Activated CD8-positive, alpha-beta memory T cell treated with anti-CD3 and anti-CD28 coated beads for 48 hours (primary cell): ENCODE data around the gene BMP6.
"Not testable (repeated sequence)": the region's sequence is repeated elsewhere in the genome, so short reads cannot be mapped to it uniquely, and the experiment has no call there.

Experiments used
- DNase-seq, 3 experiments: peaks; one replicate each; pipeline ENCODE4 v3.0.0-alpha.2; 2020; ENCODE audit warnings: low read depth in 2 of 3, low spot score in 2 of 3

The BMP6 gene

DNA sequence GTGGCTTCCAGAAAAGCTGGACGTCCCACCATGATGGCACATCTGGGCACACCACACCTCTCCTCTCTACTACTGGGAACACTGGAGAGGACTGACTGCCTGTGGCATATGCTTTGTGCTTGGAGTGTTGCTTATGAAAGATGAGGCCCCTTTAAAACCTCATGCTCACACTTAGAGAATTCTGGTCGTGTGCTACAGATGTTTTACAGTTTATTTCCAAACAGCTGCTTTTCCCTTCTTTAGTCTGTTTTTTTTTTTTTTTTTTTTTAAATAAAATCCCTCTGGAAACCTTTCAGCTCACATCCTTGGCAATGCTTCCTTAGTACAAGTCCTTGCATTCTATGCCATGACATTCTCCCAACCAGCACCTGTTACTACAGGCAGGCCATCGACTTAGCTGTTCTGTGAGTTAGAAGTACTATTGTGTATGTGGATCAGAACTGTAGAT lies 60.3 kb downstream of the BMP6 start:
- no peak for DNase-seq

DNA sequence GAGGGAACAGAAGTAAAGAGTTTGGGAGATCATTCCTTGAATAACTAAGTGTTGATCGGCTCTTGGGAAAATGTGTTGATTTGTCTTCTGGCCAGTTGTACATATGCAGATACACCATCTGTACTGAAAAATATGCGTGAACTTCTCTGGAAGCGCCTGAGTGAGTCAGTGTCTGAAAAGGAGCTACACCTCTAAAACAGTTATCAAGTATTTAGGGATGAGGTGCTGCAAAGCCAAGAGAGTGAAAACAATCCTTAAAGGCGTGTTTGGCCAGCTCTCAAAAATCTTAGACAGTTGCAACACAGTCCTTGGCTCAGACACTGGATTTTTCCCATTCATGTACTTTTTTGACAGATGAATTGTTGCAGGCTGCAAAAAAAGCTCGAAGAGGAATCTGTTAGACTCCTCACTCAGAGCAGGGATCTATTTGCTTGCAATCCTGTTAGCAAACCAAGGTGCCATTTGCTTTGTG lies 61.3 kb downstream of the BMP6 start:
- no peak for DNase-seq

DNA sequence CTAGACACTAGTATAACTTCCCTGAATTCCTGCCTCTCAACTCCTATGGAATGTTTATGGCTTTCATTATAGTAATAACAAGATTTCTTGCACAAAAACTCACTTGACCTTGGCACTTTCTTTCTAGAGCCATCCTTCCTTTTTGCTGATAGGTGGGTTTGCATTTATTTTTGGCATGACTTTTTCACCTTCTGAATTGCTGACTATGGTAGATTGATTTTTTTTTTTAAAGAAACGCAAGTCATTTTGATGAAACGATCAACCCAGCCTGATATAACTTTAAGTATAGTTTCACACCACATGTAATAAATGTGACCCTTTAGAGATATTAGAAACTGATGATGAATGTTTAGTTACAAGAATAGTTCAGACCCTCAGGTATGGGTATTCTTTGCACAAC lies 61.8 kb downstream of the BMP6 start:
- DNase-seq: no peak

DNA sequence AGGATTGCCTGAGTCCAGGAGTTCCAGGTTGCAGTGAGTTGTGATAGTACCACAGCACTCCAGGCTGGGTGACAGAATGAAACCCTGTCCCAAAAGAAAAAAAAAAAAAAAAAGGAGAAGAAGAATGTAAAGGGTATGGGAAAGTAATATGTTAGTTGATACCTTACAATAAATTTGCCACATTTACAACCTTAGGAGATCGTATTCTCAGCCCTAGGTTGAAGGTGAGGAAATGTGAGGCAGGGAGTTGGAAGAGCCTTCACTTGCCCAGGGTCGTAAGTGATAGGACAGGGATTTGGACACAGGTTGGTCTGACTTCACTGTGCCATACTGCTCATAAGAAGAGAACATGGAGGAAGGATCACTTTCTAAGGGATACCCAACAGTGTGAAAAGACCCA lies 68.6 kb downstream of the BMP6 start:
- DNase-seq: no peak

DNA sequence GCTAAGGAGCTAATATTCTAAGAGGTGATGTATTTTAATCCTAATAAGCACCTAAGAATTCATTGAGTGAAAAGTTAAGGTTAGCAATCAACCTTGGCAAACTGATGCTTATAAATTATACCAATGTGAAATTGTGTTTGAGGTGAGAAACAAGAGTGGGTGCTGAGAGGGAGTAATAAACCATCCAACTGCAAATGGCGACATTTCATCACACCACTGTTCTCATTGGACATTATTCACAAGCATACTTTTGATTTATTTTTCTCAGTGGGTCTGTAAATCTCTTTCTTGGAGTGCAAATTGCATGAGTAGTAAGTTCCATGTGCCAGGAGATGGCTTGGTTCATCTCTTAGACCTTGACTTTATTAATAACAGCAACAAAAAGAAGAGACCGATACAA lies 71.5 kb downstream of the BMP6 start:
- no peak for DNase-seq

DNA sequence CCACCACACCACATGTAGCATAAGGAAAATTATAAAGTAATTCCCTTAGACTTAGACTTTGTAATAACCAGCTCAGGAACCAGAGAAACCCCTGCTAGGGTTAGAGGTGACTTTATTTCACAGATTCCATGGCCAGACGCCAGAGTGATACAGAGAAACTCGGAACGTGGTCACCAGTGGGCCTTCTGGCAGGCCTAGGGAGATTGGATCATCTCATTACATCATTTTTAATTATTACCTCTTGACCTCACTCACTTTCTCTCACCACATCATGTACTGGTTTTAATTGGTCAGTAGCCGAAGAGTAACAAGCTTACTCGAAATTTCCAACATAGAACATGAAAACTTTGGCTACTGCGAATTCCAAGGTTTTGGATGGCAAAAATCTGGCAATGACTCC lies 72.9 kb downstream of the BMP6 start:
- no peak for DNase-seq

DNA sequence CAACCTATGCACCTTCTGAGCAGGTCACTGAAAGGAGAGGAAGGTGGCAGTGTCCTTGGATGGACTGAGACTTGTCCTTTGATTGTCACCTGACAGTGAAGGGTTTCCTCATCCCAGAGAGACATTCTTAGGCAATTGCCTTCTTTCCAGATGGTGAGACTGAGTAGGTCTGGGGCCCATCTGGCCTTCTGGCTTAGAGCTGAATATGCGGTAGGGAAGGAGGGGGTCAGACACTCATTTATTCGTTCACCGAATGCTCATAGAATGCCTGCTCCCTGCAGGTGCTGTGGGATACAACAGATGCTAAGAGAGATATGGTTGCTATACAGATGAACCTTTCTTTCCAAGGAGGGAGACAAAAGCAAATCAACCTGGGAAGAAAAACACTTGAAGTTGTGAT lies 76.8 kb downstream of the BMP6 start:
- no peak for DNase-seq

DNA sequence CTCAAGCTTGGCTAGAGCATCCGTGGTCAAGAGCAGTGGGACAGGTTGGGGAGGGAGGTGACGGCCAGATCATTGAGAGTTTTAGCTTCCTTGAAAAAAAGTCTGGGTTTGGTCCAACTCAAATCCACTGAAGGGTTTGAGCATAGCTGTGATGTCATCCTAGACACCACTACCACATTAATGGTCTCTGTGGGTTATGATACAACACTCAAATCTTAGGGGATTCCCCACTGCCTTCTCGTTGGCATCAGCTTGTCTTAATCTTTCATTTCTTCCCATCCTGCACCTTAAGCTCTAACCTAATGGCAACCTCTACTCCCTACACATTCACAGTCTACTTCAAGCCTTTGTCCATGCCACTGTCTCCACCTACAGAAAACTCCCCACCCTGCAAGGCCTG lies 77.3 kb downstream of the BMP6 start:
- no peak for DNase-seq

DNA sequence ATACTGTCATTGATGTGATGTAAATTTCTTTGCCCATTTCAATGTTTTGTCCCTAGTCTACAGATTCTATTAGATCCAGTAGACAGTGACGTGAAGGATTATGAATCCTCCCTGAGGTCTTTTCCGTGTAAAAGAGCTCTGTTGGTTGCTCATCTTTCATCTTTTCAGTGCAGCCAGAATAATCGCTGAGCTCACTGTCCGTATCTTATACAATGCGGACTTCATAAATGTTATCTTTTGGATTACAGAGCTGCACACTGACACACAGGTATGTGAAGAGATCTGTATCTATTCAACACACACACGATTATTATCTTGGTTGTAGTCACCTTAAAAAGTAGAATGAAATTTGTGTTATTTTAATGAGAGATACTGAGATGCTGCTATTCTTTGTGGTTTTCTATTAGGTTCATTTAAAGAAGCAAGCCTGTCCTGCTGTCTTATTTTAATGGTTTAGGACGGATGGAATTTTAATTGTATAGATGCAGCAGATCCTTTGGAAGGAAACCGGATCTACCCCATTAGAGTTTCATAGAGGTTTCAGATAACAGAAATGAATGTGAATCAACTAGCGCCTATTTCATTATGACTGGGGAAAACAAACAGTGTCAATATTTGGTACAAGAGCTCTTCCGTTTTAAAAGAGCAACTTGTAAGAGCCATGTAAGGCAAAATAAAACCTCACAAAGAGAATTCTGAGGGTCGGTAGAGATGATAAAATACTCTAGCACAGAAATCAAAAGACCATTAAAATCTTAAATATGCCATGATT lies 79.4 kb downstream of the BMP6 start:
- DNase-seq: no peak

DNA sequence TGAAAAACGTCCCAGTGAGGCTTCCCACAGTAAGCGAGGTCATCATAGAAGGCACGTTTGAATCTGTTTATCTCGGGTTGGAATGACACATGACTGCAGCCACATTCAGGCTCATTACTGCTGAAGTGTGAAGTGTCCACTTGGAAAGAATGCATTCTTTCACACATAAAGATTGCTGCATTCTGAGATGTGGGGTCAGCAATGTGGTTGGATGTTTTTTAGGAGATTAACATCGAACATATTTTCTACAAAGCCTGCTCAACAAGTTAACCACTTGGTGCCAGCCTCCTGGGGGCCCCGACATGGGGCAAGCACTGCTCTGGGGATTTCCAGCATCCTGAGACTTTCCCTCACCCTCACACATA lies 79.9 kb downstream of the BMP6 start:
- DNase-seq: no peak

DNA sequence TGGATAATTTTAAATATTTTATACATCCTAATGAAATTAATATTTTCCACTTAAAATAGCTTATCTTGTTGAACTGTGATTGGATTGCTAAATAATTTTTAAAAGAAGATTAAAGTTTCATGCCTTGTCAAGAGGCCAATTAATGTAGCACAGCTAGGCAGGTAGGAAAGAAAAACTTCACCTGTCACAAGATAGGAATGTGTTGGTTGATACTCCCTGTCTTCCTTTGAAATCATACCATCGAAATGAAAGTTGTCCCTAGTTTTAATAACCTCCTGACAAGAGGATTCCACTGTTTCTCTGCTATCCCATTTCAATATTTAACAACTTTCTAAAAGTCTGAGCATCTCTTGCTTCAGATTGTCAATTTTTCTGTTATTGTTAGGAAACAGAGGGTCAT lies 80.8 kb downstream of the BMP6 start:
- DNase-seq: no peak

DNA sequence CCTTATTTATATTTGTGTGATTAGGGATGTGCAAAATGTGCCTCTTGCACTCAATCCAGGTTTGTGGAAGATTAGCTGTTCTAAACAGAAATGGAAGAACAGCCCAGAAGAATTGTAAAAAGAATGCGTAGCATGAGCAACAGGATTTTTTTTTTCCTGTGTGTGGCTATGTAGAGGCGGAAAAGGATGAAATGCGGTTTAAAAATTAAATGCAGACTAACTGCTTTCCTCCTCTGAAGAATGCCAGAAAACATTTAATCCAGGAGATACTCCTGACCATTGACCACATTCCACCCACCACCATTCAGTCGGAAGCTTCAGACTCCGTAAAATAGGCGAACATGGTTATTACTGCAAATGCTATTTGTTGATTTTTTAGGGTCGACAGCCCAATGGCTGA lies 83.4 kb downstream of the BMP6 start:
- DNase-seq: no peak

DNA sequence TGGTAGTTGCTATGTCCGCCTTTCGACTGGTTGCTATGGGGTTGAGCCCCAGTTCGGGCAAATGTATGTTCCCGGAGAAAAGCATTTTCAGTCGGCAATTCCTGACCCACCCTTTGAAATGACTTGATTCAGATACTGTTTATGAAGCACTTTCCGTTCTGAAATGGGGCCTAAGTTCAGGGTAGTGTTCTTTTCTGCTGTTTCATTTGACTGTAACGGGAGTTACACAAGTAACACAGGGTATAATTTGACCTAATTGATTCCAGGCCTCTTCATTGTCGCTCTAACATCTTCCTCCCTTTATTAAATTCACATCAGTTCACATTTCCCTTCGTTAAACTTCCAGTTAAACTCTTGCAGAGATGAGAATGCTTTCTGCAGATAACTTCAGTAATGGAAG lies 85.5 kb downstream of the BMP6 start:
- no peak for DNase-seq

DNA sequence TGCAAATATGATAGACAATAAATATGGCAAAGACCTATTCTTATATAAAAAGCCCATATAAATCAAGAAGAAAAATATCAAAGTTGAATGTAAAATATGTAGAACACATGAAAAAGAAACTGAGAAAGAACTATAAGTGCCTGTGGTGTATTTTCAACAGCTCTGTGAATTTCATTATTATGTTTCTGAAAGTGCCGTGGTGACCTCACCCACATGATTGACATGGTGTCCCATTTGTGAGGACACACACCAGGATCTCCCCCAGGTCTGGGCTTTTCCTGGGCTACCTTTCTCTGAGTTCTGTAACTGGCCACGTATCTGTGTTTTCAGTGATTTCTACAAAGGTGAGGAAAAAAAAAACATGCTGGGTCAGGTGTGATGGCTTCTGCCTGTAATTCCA lies 86.7 kb downstream of the BMP6 start:
- DNase-seq: no peak

DNA sequence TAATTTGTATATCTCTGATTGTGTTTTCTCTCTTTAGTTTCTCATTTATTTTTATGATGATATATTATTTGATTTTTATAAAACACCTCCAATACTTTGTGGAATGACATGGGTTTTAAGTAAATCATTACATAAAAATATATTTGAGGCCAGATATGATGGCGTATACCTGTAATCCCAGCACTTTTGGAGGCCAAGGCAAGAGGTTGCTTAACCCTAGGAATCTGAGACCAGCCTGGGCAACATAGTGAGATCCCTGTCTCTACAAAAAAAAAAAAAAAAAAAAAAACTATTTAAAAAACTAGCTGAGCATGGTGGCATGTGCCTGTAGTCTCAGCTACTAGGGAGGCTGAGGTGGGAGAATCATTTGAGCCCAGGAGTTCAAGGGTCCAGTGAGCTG lies 87.3 kb downstream of the BMP6 start:
- DNase-seq: no peak

DNA sequence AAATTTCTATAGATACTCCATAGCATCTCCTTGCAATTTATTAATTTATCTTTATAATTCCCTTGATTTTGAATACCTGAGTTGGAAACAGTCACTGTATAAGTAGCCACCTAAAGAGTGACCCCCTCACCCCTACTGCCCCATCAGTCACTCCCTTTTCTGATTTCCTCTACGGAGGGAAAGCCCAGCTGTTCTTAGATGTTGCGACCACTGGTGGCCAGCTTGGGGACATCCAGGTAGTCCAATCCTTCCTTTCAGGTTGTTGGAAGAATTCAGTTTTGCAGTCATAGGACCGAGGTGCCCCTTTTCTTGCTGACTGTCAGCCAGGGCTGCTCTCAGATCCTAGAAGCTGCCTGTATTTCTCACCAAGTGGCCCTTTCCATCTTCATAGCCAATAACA lies 87.8 kb downstream of the BMP6 start:
- DNase-seq: no peak

DNA sequence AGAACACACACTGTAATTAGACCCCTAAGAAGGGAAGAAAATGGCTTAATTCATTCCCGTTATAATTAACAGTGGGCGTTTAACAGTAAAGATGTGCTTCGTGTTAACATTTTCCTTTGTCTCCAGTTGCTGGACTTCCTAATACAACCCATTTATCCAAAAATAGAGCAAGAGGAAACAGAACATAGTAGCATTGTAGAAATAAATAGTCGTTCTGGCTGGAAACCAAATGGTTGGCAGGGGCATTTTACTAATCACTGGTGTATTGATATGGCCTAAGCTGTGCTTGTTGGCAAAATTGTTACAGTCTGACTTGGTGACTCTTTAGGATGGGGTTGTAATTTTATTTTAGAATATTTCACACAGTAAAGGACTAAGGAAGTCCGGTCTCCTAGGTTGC lies 89.8 kb downstream of the BMP6 start:
- DNase-seq: no peak

DNA sequence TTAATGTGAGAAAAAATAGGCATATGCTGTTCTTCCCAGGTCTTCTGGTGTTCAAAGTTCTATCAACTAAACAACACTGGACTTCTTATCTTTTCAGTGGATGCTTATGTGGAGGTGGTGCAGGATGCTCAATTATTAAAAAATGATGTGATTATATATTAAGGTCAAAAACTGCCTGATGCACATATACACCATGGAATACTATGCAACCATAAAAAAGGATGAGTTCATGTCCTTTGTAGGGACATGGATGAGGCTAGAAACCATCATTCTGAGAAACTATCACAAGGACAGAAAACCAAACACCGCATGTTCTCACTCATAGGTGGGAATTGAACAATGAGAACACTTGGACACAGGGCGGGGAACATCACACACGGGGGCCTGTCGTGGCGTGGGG lies 91.3 kb downstream of the BMP6 start:
- DNase-seq: not testable (repeated sequence)

DNA sequence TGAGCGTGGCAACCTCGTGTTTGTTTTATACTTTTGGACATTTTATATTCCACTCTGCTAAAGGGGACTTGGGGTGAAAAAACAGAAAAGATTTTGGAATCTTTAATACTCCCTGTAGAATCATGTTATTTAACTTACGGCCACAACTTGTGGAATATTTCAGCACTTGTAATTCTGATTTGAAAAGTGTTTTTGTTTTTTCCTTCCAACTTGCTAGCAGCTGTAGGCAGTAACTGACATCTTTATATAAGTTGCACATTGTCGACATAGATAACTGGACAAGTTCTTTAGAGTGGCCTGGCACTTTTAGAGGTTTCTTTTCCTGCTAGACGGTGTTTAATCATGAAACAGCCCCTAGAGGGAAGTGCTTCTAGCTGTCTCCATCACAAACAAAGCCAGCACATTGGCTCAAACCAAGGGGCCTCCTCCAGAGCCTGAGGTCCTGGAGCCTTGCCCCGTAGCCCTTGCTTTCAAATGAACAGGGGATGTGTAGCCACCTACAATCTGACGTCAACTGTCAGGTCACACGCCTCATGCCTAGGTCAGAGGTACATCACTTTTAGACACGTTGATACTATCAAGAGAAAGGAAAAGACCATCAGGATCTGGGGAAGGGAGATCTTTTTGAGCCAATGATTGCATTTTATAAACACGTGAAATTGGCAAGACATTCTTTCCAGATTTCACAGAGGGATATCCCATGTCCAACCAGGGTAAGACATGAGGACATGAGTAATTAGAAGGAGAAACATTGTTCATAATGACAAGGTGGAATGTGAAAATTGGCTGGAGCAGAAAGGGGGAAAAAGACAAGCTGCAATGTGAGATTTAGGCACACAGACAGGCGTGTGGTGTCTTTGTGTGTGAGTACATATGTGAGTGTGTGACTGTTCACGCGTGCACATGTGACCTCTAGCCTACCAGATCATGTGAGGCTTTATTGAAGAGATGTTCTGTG lies 92.6 kb downstream of the BMP6 start:
- DNase-seq: no peak

DNA sequence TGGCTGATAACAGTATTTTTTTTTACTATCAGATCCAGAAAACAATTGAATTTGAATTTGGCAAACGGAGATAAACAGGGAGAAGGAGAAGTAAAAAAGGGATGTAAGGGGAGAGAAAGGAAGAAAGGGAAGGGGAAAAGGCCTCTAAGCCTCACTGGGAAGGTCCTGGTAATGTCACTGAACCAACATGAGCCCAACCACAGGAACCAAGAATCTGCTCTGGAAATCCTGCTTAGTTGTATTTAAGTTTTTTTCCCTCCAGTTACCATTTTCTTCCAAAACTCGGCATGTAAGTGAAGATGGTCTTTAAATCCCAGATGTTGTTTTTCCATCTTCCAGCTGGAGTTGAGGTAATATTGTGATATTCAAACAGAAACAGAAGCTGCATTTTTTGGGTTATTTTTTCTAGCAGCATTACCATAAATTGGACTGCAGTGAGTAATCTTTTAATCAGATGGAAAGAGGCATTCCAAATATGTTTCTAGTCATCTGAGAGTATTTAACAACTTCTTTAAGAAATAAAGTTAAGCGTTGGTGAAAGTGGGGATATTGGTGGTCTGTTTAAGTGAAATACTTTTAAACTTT lies 93.6 kb downstream of the BMP6 start:
- no peak for DNase-seq

DNA sequence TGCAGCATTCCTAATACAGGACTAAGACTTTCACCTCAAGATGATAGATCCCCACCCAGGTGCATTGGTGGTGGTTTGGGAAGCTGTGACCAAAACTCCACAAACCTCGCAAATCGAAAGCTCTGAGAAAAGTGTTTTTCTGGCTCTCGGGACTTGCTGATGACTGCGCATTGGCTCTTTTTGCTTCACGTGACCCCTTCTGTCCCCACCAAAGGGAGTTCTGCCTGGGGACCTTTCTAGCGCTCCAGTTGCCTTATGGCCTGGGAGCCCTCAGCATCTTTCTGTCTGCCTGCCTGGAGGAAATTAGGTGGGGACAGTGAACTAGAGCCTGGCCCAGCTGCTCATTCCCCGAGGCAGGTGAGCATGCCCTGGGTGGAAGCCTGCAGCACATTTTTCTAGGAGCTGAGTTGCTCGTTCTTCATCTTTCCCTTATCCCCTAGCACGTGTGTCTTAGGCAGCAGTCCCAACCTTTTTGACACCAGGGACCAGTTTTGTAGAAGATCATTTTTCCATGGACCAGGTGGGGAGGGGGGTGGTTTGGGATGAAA lies 94.5 kb downstream of the BMP6 start:
- DNase-seq: no peak

DNA sequence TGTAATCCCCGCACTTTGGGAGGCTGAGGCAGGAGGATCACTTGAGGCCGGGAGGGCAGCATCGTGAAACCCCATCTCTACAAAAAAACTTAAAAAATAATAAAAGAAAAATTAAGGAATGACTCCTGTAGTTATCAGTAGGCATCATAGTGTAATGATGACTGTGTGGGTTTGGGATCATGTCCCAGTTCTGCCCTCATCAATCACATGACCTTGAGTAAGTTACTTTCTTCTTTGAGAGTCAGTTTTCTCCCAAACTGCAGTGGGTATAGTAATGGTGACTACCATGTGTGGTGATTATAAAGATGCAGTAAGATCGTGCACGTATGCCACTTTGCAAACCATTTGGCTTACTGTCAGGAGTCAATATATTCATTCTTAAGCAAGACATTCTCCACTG lies 95.5 kb downstream of the BMP6 start:
- no peak for DNase-seq
